Tibial artery (tissue), 4 donors: Measurements from ENCODE around the gene ZNF77.
A peak's percentile ranks its signal among the peaks of the same experiment; 100 is the strongest.

ENCODE experiments used
- DNase-seq, 2 donors: peaks; one replicate each; pipeline ENCODE4 v3.0.0-alpha.2; 2019
- H3K27ac ChIP-seq, 2 donors: fragments of 200-600 bp; sonication (generic) in 1 of 2; 1 replicate in 1 of 2; 2 replicates in 1 of 2; pipeline ENCODE4 v1.5.1; 2018 to 2019; ENCODE audit warnings: mild to moderate bottlenecking in 1 of 2
- H3K27me3 ChIP-seq, 2 donors: fragments of 200-600 bp; sonication (generic) in 1 of 2; one replicate each; pipeline versions ENCODE4 v1.5.1 to v1.6.0; 2016 to 2019
- H3K36me3 ChIP-seq, 3 donors: fragments of 200-600 bp; sonication (generic) in 2 of 3; one replicate each; pipeline ENCODE4 v1.5.1; 2016 to 2019; ENCODE audit warnings: mild to moderate bottlenecking in 2 of 3
- H3K4me1 ChIP-seq, 4 donors: fragments of 200-600 bp; sonication (generic) in 2 of 4; 1 replicate in 3 of 4; 2 replicates in 1 of 4; pipeline ENCODE4 v1.5.1; 2016 to 2019
- H3K4me3 ChIP-seq, 2 donors: fragments of 200-600 bp; sonication (generic) in 1 of 2; 1 replicate in 1 of 2; 2 replicates in 1 of 2; pipeline ENCODE4 v1.5.1; 2018 to 2019; ENCODE audit warnings: mild to moderate bottlenecking in 2 of 2
- H3K9me3 ChIP-seq, 3 donors: fragments of 200-600 bp; sonication (generic) in 1 of 3; one replicate each; pipeline ENCODE4 v1.5.1; 2016 to 2019
- CTCF ChIP-seq, 2 experiments: fragments of 200-600 bp in 1 of 2; fragments of 450-650 bp in 1 of 2; IDR thresholded peaks; one replicate each; pipeline ENCODE4 v1.5.1; 2017 to 2019; ENCODE audit warnings: antibody characterized with exemption in 2 of 2, mild to moderate bottlenecking in 1 of 2, moderate library complexity in 1 of 2
- intact Hi-C: fragments of 100-400 bp; cut with DNase I; formaldehyde crosslinking; loops from one replicate; pipeline ENCODE4 v1.15.0; 2023; ENCODE audit warnings: low total_unique reads

ZNF77 gene

GRCh38 chr19:2960120-2960519, 15.3 kb upstream of the ZNF77 start:
- Histone ChIP-seq H3K9me3 (no peaks in the 10 kb centered on the region), H3K4me1 (no peaks in the 10 kb centered on the region), H3K27ac (no peak overlapping the region), H3K27me3 (peaks cover 0 to 23% of the 10 kb centered on the region in 2 donors), H3K36me3 (no peaks in the 10 kb centered on the region), H3K4me3 (no peak overlapping the region)
- no peak for TF ChIP-seq CTCF (IDR thresholded peaks at IDR 0.05)
- DNase-seq = no peak
- intact Hi-C loops = loop anchor here (5.0 kb wide), 1 partner anchor 342 kb away; no protein-coding TSS in a partner anchor

- H3K36me3 ChIP-seq = no peaks in the 10 kb centered on the region
- DNase-seq = no peak
- no peaks in the 10 kb centered on the region for H3K9me3 ChIP-seq
- peaks cover 0 to 23% of the 10 kb centered on the region in 2 donors for H3K27me3 ChIP-seq
- H3K27ac ChIP-seq = no peak overlapping the region
- no peak overlapping the region for H3K4me3 ChIP-seq
- intact Hi-C loops = loop anchor here (5.0 kb wide), 1 partner anchor 160 kb away; no protein-coding TSS in a partner anchor
- TF ChIP-seq CTCF (IDR thresholded peaks at IDR 0.05) = no peak
- H3K4me1 ChIP-seq = peaks cover 0 to 3% (median 0%) of the 10 kb centered on the region in 4 donors
Observed at GRCh38 chr19:2957160-2957559, 12.4 kb upstream of the ZNF77 start.

GRCh38 chr19:2952953-2953481, 8.2 kb upstream of the ZNF77 start:
- H3K4me1 ChIP-seq = peaks cover 0 to 13% (median 11%) of the 10 kb centered on the region in 4 donors
- no peaks in the 10 kb centered on the region for H3K36me3 ChIP-seq
- peaks cover 0 to 12% of the 10 kb centered on the region in 2 donors for H3K27me3 ChIP-seq
- H3K4me3 ChIP-seq = no peak overlapping the region
- intact Hi-C loops = loop anchor here (5.0 kb wide), 1 partner anchor 209 kb away; no protein-coding TSS in a partner anchor
- TF ChIP-seq CTCF (IDR thresholded peaks at IDR 0.05) = no peak
- DNase-seq = no peak
- no peaks in the 10 kb centered on the region for H3K9me3 ChIP-seq
- H3K27ac ChIP-seq = no peak overlapping the region

- Histone ChIP-seq H3K27me3 (peaks cover 0 to 3% of the 10 kb centered on the region in 2 donors), H3K27ac (peak overlapping the region; percentile 94 to 98), H3K4me1 (peaks cover 0 to 15% (median 14%) of the 10 kb centered on the region in 4 donors), H3K36me3 (no peaks in the 10 kb centered on the region), H3K9me3 (no peaks in the 10 kb centered on the region), H3K4me3 (peak overlapping the region; percentile 75 to 95)
- DNase-seq = peak; percentile 100
- intact Hi-C loops = loop anchor here (5.0 kb wide), 1 partner anchor 212 kb away; no protein-coding TSS in a partner anchor
- no peak for TF ChIP-seq CTCF (IDR thresholded peaks at IDR 0.05)
Observed at GRCh38 chr19:2950286-2951124, 5.7 kb upstream of the ZNF77 start.

- TF ChIP-seq CTCF (IDR thresholded peaks at IDR 0.05) = no peak
- peaks cover 0 to 18% (median 16%) of the 10 kb centered on the region in 4 donors for H3K4me1 ChIP-seq
- intact Hi-C loops = loop anchor here (5.0 kb wide), 1 partner anchor 212 kb away; no protein-coding TSS in a partner anchor
- peak overlapping the region; percentile 94 to 98 for H3K27ac ChIP-seq
- DNase-seq = peak in 1 of 2 donors; percentile 54
- no peaks in the 10 kb centered on the region for H3K36me3 ChIP-seq
- H3K27me3 ChIP-seq = no peaks in the 10 kb centered on the region
- no peaks in the 10 kb centered on the region for H3K9me3 ChIP-seq
- H3K4me3 ChIP-seq = peak overlapping the region; percentile 75 to 95
Observed at GRCh38 chr19:2949939-2950285, 5.1 kb upstream of the ZNF77 start.
